RCC 7860 (cell line): Measurements from ENCODE around the gene CREG2.

Experiments used
- DNase-seq: peaks from one replicate; pipeline ENCODE4 v3.0.0-alpha.2; 2015; ENCODE audit warnings: low spot score
- FAIRE-seq: peaks from 2 replicates; lab custom pipeline; 2012; peaks lifted over from hg19 to GRCh38; lab: Jason Lieb, UNC

Gene CREG2

GRCh38 chr2:101410114-101410513, 22.8 kb upstream of the CREG2 start:
- no peak for FAIRE-seq
- no peak for DNase-seq

GRCh38 chr2:101409699-101410098, 22.4 kb upstream of the CREG2 start:
- FAIRE-seq, result no peak
- DNase-seq, result no peak

- DNase-seq (no peak), FAIRE-seq (no peak)
Observed at GRCh38 chr2:101408925-101409324, 21.6 kb upstream of the CREG2 start.

- FAIRE-seq, result no peak
- no peak for DNase-seq
Observed at GRCh38 chr2:101405351-101405899, 18.1 kb upstream of the CREG2 start.

GRCh38 chr2:101403745-101404144, 16.4 kb upstream of the CREG2 start:
- no peak for FAIRE-seq
- no peak for DNase-seq

GRCh38 chr2:101402630-101403029, 15.3 kb upstream of the CREG2 start:
- FAIRE-seq (no peak), DNase-seq (no peak)

GRCh38 chr2:101401906-101402305, 14.6 kb upstream of the CREG2 start:
- DNase-seq (no peak), FAIRE-seq (no peak)

- FAIRE-seq (no peak), DNase-seq (no peak)
Observed at GRCh38 chr2:101401326-101401665, 14.0 kb upstream of the CREG2 start.

GRCh38 chr2:101400506-101401325, 13.4 kb upstream of the CREG2 start:
- FAIRE-seq, result no peak

GRCh38 chr2:101400048-101400447, 12.7 kb upstream of the CREG2 start:
- FAIRE-seq (peak; percentile 96), DNase-seq (peak; percentile 96)

More at GRCh38 chr2:101400506-101401325, 13.4 kb upstream of the CREG2 start:
- no peak for DNase-seq

GRCh38 chr2:101399021-101399799, 11.9 kb upstream of the CREG2 start:
- FAIRE-seq (no peak), DNase-seq (no peak)

- DNase-seq, result no peak
- no peak for FAIRE-seq
Observed at GRCh38 chr2:101398116-101398821, 11.0 kb upstream of the CREG2 start.

GRCh38 chr2:101396316-101396717, 9.0 kb upstream of the CREG2 start:
- FAIRE-seq (peak; percentile 95), DNase-seq (peak; percentile 82)

- no peak for FAIRE-seq
- no peak for DNase-seq
Observed at GRCh38 chr2:101395545-101396315, 8.4 kb upstream of the CREG2 start.

GRCh38 chr2:101388232-101388631, 929 bp upstream of the CREG2 start:
- FAIRE-seq, result no peak
- DNase-seq, result peak; percentile 43

- DNase-seq, result no peak
Observed at GRCh38 chr2:101386599-101387150, 628 bp downstream of the CREG2 start.

GRCh38 chr2:101383016-101383541, 4.2 kb downstream of the CREG2 start:
- no peak for FAIRE-seq

More at GRCh38 chr2:101386599-101387150, 628 bp downstream of the CREG2 start:
- FAIRE-seq, result no peak

GRCh38 chr2:101382442-101382841, 4.9 kb downstream of the CREG2 start:
- FAIRE-seq (no peak), DNase-seq (no peak)

More at GRCh38 chr2:101383016-101383541, 4.2 kb downstream of the CREG2 start:
- DNase-seq, result no peak

- peak; percentile 85 for DNase-seq
- FAIRE-seq, result peak; percentile 68
Observed at GRCh38 chr2:101380376-101380775, 6.9 kb downstream of the CREG2 start.

- FAIRE-seq, result no peak
Observed at GRCh38 chr2:101379091-101379490, 8.2 kb downstream of the CREG2 start.

More at GRCh38 chr2:101379091-101379490, 8.2 kb downstream of the CREG2 start:
- no peak for DNase-seq
